HEK293 (cell line): ENCODE results near the gene CYP39A1.

ENCODE experiments used
- CTCF ChIA-PET: fragments of 350-600 bp; formaldehyde crosslinking; extraction: SDS; loops from one replicate; lab custom pipeline; 2021; ENCODE audit warnings: antibody characterized with exemption; lab: Yijun Ruan, JAX
- POLR2A ChIA-PET: fragments of 300-600 bp; formaldehyde crosslinking; extraction: SDS; loops from one replicate; lab custom pipeline; 2020; ENCODE audit warnings: antibody characterized with exemption, inconsistent platforms; lab: Yijun Ruan, JAX
- H3K27ac ChIP-seq: fragments of 200-500 bp; sonication (Bioruptor generic); 2 replicates; pipeline ENCODE4 v1.5.1; 2014; ENCODE audit warnings: low read depth, low read length, control low read depth, inconsistent platforms; ENCODE audit errors: extremely low read depth
- H3K36me3 ChIP-seq, 2 experiments: fragments of 200-500 bp in 1 of 2; sonication (Bioruptor generic) in 1 of 2; 1 replicate in 1 of 2; 2 replicates in 1 of 2; pipeline ENCODE4 v1.5.1; 2014 to 2017; ENCODE audit warnings: inconsistent platforms in 2 of 2, low read length in 2 of 2; ENCODE audit not compliant: control insufficient read depth in 2 of 2, insufficient read depth in 1 of 2
- H3K4me1 ChIP-seq: fragments of 200-500 bp; sonication (Bioruptor generic); 2 replicates; pipeline ENCODE4 v1.5.1; 2014; ENCODE audit warnings: mild to moderate bottlenecking, low read length, inconsistent platforms; ENCODE audit not compliant: control insufficient read depth, insufficient read depth
- H3K4me3 ChIP-seq: 2 replicates; pipeline ENCODE4 v1.5.1; 2011; ENCODE audit warnings: low read depth, mild to moderate bottlenecking, control low read depth, low read length, moderate library complexity
- H3K9me3 ChIP-seq: fragments of 200-500 bp; sonication (Bioruptor generic); 2 replicates; pipeline ENCODE4 v1.5.1; 2014; ENCODE audit warnings: low read depth, low read length, inconsistent platforms; ENCODE audit not compliant: control insufficient read depth, insufficient read depth
- EGR2 ChIP-seq: fragments of 450-650 bp; formaldehyde crosslinking; IDR thresholded peaks from 2 replicates; pipeline ENCODE4 v1.5.1; 2016; ENCODE audit warnings: low read depth, missing biosample characterization, missing genetic modification characterization
- ELK4 ChIP-seq: IDR thresholded peaks from 2 replicates; pipeline ENCODE4 v1.6.1; 2011; ENCODE audit warnings: mild to moderate bottlenecking, low read depth, low read length, borderline replicate concordance
- HOXA7 ChIP-seq: sonication (generic); formaldehyde crosslinking; IDR thresholded peaks from 2 replicates; pipeline ENCODE4 v1.8.1; 2022; ENCODE audit warnings: missing genetic modification reagents, borderline replicate concordance
- ZBTB1 ChIP-seq: fragments of 450-650 bp; formaldehyde crosslinking; IDR thresholded peaks from 2 replicates; pipeline ENCODE4 v1.5.1; 2016; ENCODE audit warnings: missing biosample characterization, missing genetic modification characterization
- ZEB2 ChIP-seq: fragments of 450-650 bp; formaldehyde crosslinking; IDR thresholded peaks from 2 replicates; pipeline ENCODE4 v1.5.1; 2016; ENCODE audit warnings: missing biosample characterization, missing genetic modification characterization
- ZFP41 ChIP-seq: fragments of 450-650 bp; formaldehyde crosslinking; IDR thresholded peaks from 2 replicates; pipeline ENCODE4 v1.5.1; 2016; ENCODE audit warnings: missing biosample characterization, missing genetic modification characterization, borderline replicate concordance
- ZFP69B ChIP-seq: fragments of 450-650 bp; formaldehyde crosslinking; IDR thresholded peaks from 2 replicates; pipeline ENCODE4 v1.5.1; 2016; ENCODE audit warnings: missing biosample characterization, missing genetic modification characterization
- ZNF114 ChIP-seq: fragments of 450-650 bp; formaldehyde crosslinking; IDR thresholded peaks from 2 replicates; pipeline ENCODE4 v1.5.0; 2017; ENCODE audit warnings: missing biosample characterization, missing genetic modification characterization
- ZNF155 ChIP-seq: fragments of 450-650 bp; formaldehyde crosslinking; IDR thresholded peaks from 2 replicates; pipeline ENCODE4 v1.5.1; 2016; ENCODE audit warnings: missing biosample characterization, missing genetic modification characterization
- ZNF16 ChIP-seq: fragments of 450-650 bp; formaldehyde crosslinking; IDR thresholded peaks from 2 replicates; pipeline ENCODE4 v1.5.1; 2016; ENCODE audit warnings: low read depth, missing biosample characterization, missing genetic modification characterization
- ZNF19 ChIP-seq: fragments of 450-650 bp; formaldehyde crosslinking; IDR thresholded peaks from 2 replicates; pipeline ENCODE4; 2016; ENCODE audit warnings: missing biosample characterization, missing genetic modification characterization, low read depth
- ZNF2 ChIP-seq: fragments of 450-650 bp; formaldehyde crosslinking; IDR thresholded peaks from 2 replicates; pipeline ENCODE4 v1.5.1; 2016; ENCODE audit warnings: missing biosample characterization, missing genetic modification characterization
- ZNF354C ChIP-seq: fragments of 450-650 bp; formaldehyde crosslinking; IDR thresholded peaks from 2 replicates; pipeline ENCODE4 v1.5.1; 2016; ENCODE audit warnings: missing biosample characterization, missing genetic modification characterization, low read depth, borderline replicate concordance
- ZNF362 ChIP-seq: fragments of 450-650 bp; formaldehyde crosslinking; IDR thresholded peaks from 2 replicates; pipeline ENCODE4 v1.5.1; 2016; ENCODE audit warnings: missing biosample characterization, missing genetic modification characterization
- ZNF488 ChIP-seq: fragments of 450-650 bp; formaldehyde crosslinking; IDR thresholded peaks from 2 replicates; pipeline ENCODE4 v1.5.1; 2016; ENCODE audit warnings: missing biosample characterization, missing genetic modification characterization
- ZNF501 ChIP-seq: fragments of 450-650 bp; formaldehyde crosslinking; IDR thresholded peaks from 2 replicates; pipeline ENCODE4 v1.5.1; 2016; ENCODE audit warnings: missing biosample characterization, missing genetic modification characterization
- ZNF529 ChIP-seq: fragments of 450-650 bp; formaldehyde crosslinking; IDR thresholded peaks from 2 replicates; pipeline ENCODE4 v1.5.1; 2017; ENCODE audit warnings: missing genetic modification characterization, missing biosample characterization; ENCODE audit not compliant: insufficient replicate concordance
- ZNF555 ChIP-seq: fragments of 450-650 bp; formaldehyde crosslinking; conservative IDR thresholded peaks from 2 replicates; pipeline ENCODE4 v1.5.1; 2017; ENCODE audit warnings: missing biosample characterization, mild to moderate bottlenecking, missing genetic modification characterization, inconsistent platforms
- ZNF654 ChIP-seq: fragments of 450-650 bp; formaldehyde crosslinking; IDR thresholded peaks from 2 replicates; pipeline ENCODE4 v1.5.1; 2016; ENCODE audit warnings: low read depth, missing biosample characterization, missing genetic modification characterization
- ZNF76 ChIP-seq: fragments of 450-650 bp; formaldehyde crosslinking; IDR thresholded peaks from 2 replicates; pipeline ENCODE4; 2016; ENCODE audit warnings: low read depth, missing biosample characterization, missing genetic modification characterization, borderline replicate concordance
- ZNF776 ChIP-seq: fragments of 450-650 bp; formaldehyde crosslinking; IDR thresholded peaks from 2 replicates; pipeline ENCODE4 v1.5.0; 2017; ENCODE audit warnings: missing biosample characterization, missing genetic modification characterization, borderline replicate concordance
- ZNF830 ChIP-seq: fragments of 450-650 bp; IDR thresholded peaks from 2 replicates; pipeline ENCODE4 v1.5.0; 2018; ENCODE audit warnings: missing biosample characterization, missing genetic modification characterization, low read depth, mild to moderate bottlenecking, moderate library complexity
- ZXDB ChIP-seq: fragments of 450-650 bp; formaldehyde crosslinking; IDR thresholded peaks from 2 replicates; pipeline ENCODE4 v1.5.1; 2016; ENCODE audit warnings: missing biosample characterization, missing genetic modification characterization
- TF ChIP-seq, protein P1 (sequence below): fragments of 450-650 bp; formaldehyde crosslinking; IDR thresholded peaks from 2 replicates; pipeline ENCODE4 v1.5.1; 2017; ENCODE audit warnings: missing biosample characterization, missing genetic modification characterization

The CYP39A1 gene

GRCh38 chr6:46586906-46587305 lies 65.7 kb downstream of the CYP39A1 start:
- H3K4me3 ChIP-seq = no peak overlapping the region
- no peak overlapping the region for H3K27ac ChIP-seq
- CTCF ChIA-PET = no interaction called here
- no peak for TF ChIP-seq ZBTB1 (tag by site-specific recombination)
- no peak for TF ChIP-seq ZNF16 (tag by site-specific recombination)
- no peak for TF ChIP-seq ZFP69B (tag by site-specific recombination)
- TF ChIP-seq ZNF529 = no peak
- TF ChIP-seq ZNF2 (tag by site-specific recombination) = no peak
- TF ChIP-seq ZNF654 (tag by site-specific recombination) = no peak
- no peak for TF ChIP-seq ZXDB (tag by site-specific recombination)
- no peak for TF ChIP-seq ZNF488 (tag by site-specific recombination)
- TF ChIP-seq ZNF830 = no peak
- H3K4me1 ChIP-seq = no peaks in the 10 kb centered on the region
- H3K36me3 ChIP-seq = no peaks in the 10 kb centered on the region
- POLR2A ChIA-PET = no interaction called here
- H3K9me3 ChIP-seq = no peaks in the 10 kb centered on the region

DNA sequence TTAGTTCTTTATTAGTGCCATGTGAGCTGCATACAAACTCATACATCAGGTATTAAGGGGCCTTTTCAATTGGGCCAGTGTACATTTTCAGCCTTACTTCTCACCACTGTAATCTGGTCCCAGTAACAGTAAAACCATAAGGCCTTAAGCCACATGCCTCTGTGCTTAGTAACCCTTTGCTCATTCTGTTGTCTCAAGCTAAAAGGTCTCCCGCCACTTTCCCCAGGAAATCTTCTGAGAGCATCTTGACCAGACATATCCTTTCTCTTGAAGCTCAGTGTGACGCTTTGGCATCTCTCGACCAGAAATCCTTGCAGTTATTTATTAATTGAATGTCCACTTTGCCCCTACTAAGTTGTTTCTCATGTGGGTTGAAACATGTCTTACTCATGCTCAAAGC lies 68.0 kb downstream of the CYP39A1 start:
- ChIA-PET CTCF (interaction anchor here (0.5 kb wide), 1 partner anchor 850 kb away, joined by 3 read pairs; no protein-coding TSS in a partner anchor), POLR2A (no interaction called here)
- Histone ChIP-seq H3K36me3 (no peaks in the 10 kb centered on the region), H3K9me3 (no peaks in the 10 kb centered on the region), H3K27ac (no peak overlapping the region), H3K4me1 (no peaks in the 10 kb centered on the region), H3K4me3 (no peak overlapping the region)
- no peak for TF ChIP-seq EGR2 (tag by site-specific recombination)
- TF ChIP-seq ZNF354C (tag by site-specific recombination) = no peak
- TF ChIP-seq ZNF488 (tag by site-specific recombination) = no peak

DNA sequence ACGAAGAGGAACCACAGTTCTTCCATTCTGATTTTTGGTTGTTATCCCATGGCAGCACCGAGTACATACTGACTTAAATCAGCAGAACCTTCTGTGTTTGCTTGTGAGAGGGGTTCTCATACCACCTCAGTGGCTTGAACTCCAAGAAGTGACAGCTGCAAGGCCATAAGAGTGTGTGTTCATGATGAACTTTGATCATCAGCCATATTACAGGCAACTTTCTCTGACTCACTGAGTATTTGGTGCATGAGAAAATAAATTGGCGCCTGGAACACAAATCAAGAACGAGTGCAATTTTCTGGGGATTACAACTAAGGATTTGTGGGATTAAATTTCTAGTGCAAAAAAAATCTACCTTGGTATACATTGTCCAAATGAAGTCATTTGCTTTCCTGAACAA lies 68.9 kb downstream of the CYP39A1 start:
- Histone ChIP-seq H3K36me3 (no peaks in the 10 kb centered on the region), H3K4me3 (no peak overlapping the region)
- no peak for TF ChIP-seq ZNF555 (tag by site-specific recombination)
- TF ChIP-seq HOXA7 (CRISPR knock-in tag) = no peak
- TF ChIP-seq ZNF19 (tag by site-specific recombination) = no peak
- TF ChIP-seq ZEB2 (tag by site-specific recombination) = no peak
- TF ChIP-seq, all 188 proteins: peak for 0
- CTCF ChIA-PET = no interaction called here
- Histone ChIP-seq H3K9me3 (no peaks in the 10 kb centered on the region), H3K4me1 (no peaks in the 10 kb centered on the region), H3K27ac (no peak overlapping the region)
- POLR2A ChIA-PET = no interaction called here

DNA sequence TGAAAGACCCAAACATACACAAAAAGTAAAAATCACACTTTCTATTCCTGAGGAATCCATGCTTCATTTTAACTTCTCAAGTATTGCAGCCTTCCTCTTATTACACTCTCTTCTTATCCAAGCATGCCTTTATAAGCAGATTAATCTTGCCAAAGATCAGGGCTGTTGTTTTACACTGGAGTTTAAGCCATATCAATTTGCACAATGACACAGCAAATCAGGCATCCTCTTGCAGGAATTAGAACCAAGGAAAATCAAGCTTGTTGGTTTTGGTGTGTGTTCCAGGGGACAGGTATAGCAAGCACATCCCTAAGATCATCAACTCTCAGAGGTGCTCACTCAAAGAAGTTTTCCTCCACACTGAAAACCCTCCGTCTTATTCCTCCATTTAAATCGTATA lies 69.5 kb downstream of the CYP39A1 start:
- ChIA-PET POLR2A (no interaction called here), CTCF (no interaction called here)
- Histone ChIP-seq H3K4me1 (no peaks in the 10 kb centered on the region), H3K36me3 (no peaks in the 10 kb centered on the region), H3K4me3 (no peak overlapping the region), H3K9me3 (no peaks in the 10 kb centered on the region), H3K27ac (no peak overlapping the region)
- no peak for TF ChIP-seq ZNF501 (tag by site-specific recombination)
- TF ChIP-seq ZNF155 (tag by site-specific recombination) = no peak
- TF ChIP-seq ZNF114 = no peak
- TF ChIP-seq, protein P1, sequence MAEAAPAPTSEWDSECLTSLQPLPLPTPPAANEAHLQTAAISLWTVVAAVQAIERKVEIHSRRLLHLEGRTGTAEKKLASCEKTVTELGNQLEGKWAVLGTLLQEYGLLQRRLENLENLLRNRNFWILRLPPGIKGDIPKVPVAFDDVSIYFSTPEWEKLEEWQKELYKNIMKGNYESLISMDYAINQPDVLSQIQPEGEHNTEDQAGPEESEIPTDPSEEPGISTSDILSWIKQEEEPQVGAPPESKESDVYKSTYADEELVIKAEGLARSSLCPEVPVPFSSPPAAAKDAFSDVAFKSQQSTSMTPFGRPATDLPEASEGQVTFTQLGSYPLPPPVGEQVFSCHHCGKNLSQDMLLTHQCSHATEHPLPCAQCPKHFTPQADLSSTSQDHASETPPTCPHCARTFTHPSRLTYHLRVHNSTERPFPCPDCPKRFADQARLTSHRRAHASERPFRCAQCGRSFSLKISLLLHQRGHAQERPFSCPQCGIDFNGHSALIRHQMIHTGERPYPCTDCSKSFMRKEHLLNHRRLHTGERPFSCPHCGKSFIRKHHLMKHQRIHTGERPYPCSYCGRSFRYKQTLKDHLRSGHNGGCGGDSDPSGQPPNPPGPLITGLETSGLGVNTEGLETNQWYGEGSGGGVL = no peak
- TF ChIP-seq ZNF362 (tag by site-specific recombination) = no peak
- no peak for TF ChIP-seq ZNF76
- no peak for TF ChIP-seq ZFP41 (tag by site-specific recombination)
- TF ChIP-seq HOXA7 (CRISPR knock-in tag) = no peak
- TF ChIP-seq ELK4 = no peak
- TF ChIP-seq ZNF776 = no peak
- TF ChIP-seq ZNF555 (tag by site-specific recombination) = no peak
